Cerebellar cortex (tissue), 1 donor: ENCODE results near the gene STX4.

Experiments
- DNase-seq: peaks from one replicate; pipeline ENCODE4 v3.0.0-alpha.2; 2015; ENCODE audit warnings: low spot score

The STX4 gene

GRCh38 chr16:31022544-31023251, 10.7 kb upstream of the STX4 start:
- no peak for DNase-seq

- DNase-seq, result no peak
Observed at GRCh38 chr16:31023252-31023602, 10.1 kb upstream of the STX4 start.

- DNase-seq, result no peak
Observed at GRCh38 chr16:31023627-31024226, 9.6 kb upstream of the STX4 start.

- DNase-seq, result no peak
Observed at GRCh38 chr16:31025339-31025738, 8.0 kb upstream of the STX4 start.

GRCh38 chr16:31029272-31029671, 4.1 kb upstream of the STX4 start:
- DNase-seq, result no peak

- no peak for DNase-seq
Observed at GRCh38 chr16:31031276-31031675, 2.1 kb upstream of the STX4 start.

- DNase-seq, result peak; percentile 93
Observed at GRCh38 chr16:31033709-31034492, 543 bp downstream of the STX4 start.

GRCh38 chr16:31036691-31037090, 3.3 kb downstream of the STX4 start:
- DNase-seq, result no peak

GRCh38 chr16:31038993-31039392, 5.6 kb downstream of the STX4 start:
- DNase-seq, result no peak

- no peak for DNase-seq
Observed at GRCh38 chr16:31042866-31043265, 9.5 kb downstream of the STX4 start.

- DNase-seq, result no peak
Observed at GRCh38 chr16:31043352-31043751, 10.0 kb downstream of the STX4 start.

- DNase-seq, result no peak
Observed at GRCh38 chr16:31043898-31044481, 10.6 kb downstream of the STX4 start.

- DNase-seq, result no peak
Observed at GRCh38 chr16:31050280-31051030, 17.1 kb downstream of the STX4 start.

- no peak for DNase-seq
Observed at GRCh38 chr16:31052114-31052513, 18.8 kb downstream of the STX4 start.

GRCh38 chr16:31055613-31056012, 22.3 kb downstream of the STX4 start:
- DNase-seq, result no peak

GRCh38 chr16:31061126-31061812, 27.9 kb downstream of the STX4 start:
- no peak for DNase-seq

GRCh38 chr16:31061813-31062440, 28.6 kb downstream of the STX4 start:
- DNase-seq, result no peak

GRCh38 chr16:31063495-31063842, 30.1 kb downstream of the STX4 start:
- DNase-seq, result no peak

GRCh38 chr16:31063843-31064611, 30.7 kb downstream of the STX4 start:
- no peak for DNase-seq

GRCh38 chr16:31064882-31065461, 31.6 kb downstream of the STX4 start:
- no peak for DNase-seq
